ENCODE results near the gene SERPINA10.

The SERPINA10 gene

GRCh38 chr14:94312481-94313246 lies 19.6 kb upstream of the SERPINA10 start:
- H3K27me3 ChIP-seq, result peaks cover 6% of the 10 kb centered on the region
- no peaks in the 10 kb centered on the region for H3K4me1 ChIP-seq (ENCODE audit: control insufficient read depth in 1 of 2, insufficient read depth in 1 of 2, low read depth in 1 of 2, low read length in 1 of 2)
- no peak for TF ChIP-seq CTCF (IDR thresholded peaks at IDR 0.05)
- no peak overlapping the region for H3K27ac ChIP-seq
- H3K36me3 ChIP-seq, result no peaks in the 10 kb centered on the region
- H3K9me3 ChIP-seq, result no peaks in the 10 kb centered on the region
- H3K4me3 ChIP-seq (ENCODE audit: low read depth in 1 of 2, low read length in 1 of 2), result no peak overlapping the region

- Histone ChIP-seq H3K4me3 (ENCODE audit: low read depth in 1 of 2, low read length in 1 of 2) (no peak overlapping the region), H3K4me1 (ENCODE audit: control insufficient read depth in 1 of 2, insufficient read depth in 1 of 2, low read depth in 1 of 2, low read length in 1 of 2) (no peaks in the 10 kb centered on the region), H3K9me3 (no peaks in the 10 kb centered on the region), H3K27me3 (no peaks in the 10 kb centered on the region), H3K36me3 (no peaks in the 10 kb centered on the region), H3K27ac (no peak overlapping the region)
- TF ChIP-seq CTCF (IDR thresholded peaks at IDR 0.05), result no peak
Observed at GRCh38 chr14:94310248-94310647, 17.2 kb upstream of the SERPINA10 start.

- Histone ChIP-seq H3K9me3 (no peaks in the 10 kb centered on the region), H3K27ac (no peak overlapping the region), H3K36me3 (no peaks in the 10 kb centered on the region), H3K4me1 (ENCODE audit: control insufficient read depth in 1 of 2, insufficient read depth in 1 of 2, low read depth in 1 of 2, low read length in 1 of 2) (no peaks in the 10 kb centered on the region), H3K27me3 (no peaks in the 10 kb centered on the region), H3K4me3 (ENCODE audit: low read depth in 1 of 2, low read length in 1 of 2) (no peak overlapping the region)
- no peak for TF ChIP-seq CTCF (IDR thresholded peaks at IDR 0.05)
Observed at GRCh38 chr14:94309721-94310120, 16.7 kb upstream of the SERPINA10 start.

- no peak for TF ChIP-seq CTCF (IDR thresholded peaks at IDR 0.05)
- Histone ChIP-seq H3K27ac (no peak overlapping the region), H3K4me1 (ENCODE audit: control insufficient read depth in 1 of 2, insufficient read depth in 1 of 2, low read depth in 1 of 2, low read length in 1 of 2) (no peaks in the 10 kb centered on the region), H3K36me3 (no peaks in the 10 kb centered on the region), H3K9me3 (no peaks in the 10 kb centered on the region), H3K4me3 (ENCODE audit: low read depth in 1 of 2, low read length in 1 of 2) (no peak overlapping the region), H3K27me3 (no peaks in the 10 kb centered on the region)
Observed at GRCh38 chr14:94307410-94307992, 14.4 kb upstream of the SERPINA10 start.

- Histone ChIP-seq H3K27me3 (no peaks in the 10 kb centered on the region), H3K9me3 (no peaks in the 10 kb centered on the region), H3K27ac (no peak overlapping the region), H3K4me3 (ENCODE audit: low read depth in 1 of 2, low read length in 1 of 2) (no peak overlapping the region), H3K4me1 (ENCODE audit: control insufficient read depth in 1 of 2, insufficient read depth in 1 of 2, low read depth in 1 of 2, low read length in 1 of 2) (no peaks in the 10 kb centered on the region), H3K36me3 (no peaks in the 10 kb centered on the region)
- TF ChIP-seq CTCF (IDR thresholded peaks at IDR 0.05), result no peak
Observed at GRCh38 chr14:94306047-94306978, 13.2 kb upstream of the SERPINA10 start.
